NB4 (cell line): ENCODE results near the gene COL5A2.

Experiments
- DNase-seq: peaks from one replicate; pipeline ENCODE4 v3.0.0; 2010; ENCODE audit warnings: low read depth
- H3K4me3 ChIP-seq: one replicate; pipeline ENCODE4 v1.5.1; 2011; ENCODE audit warnings: mild to moderate bottlenecking, low read depth, low read length, moderate library complexity
- CTCF ChIP-seq: IDR thresholded peaks from one replicate; pipeline ENCODE4 v1.5.1; 2012; ENCODE audit warnings: low read depth, low read length
- MAX ChIP-seq: IDR thresholded peaks from 2 replicates; pipeline ENCODE4 v1.6.1; 2011; ENCODE audit warnings: low read depth, low read length
- MYC ChIP-seq: IDR thresholded peaks from 2 replicates; pipeline ENCODE4 v1.6.1; 2011; ENCODE audit warnings: low read depth, low read length
- POLR2A ChIP-seq: IDR thresholded peaks from 2 replicates; pipeline ENCODE4 v1.6.1; 2011; ENCODE audit warnings: mild to moderate bottlenecking; ENCODE audit not compliant: insufficient read length; ENCODE audit errors: extremely low read depth

COL5A2 gene

GRCh38 chr2:189015359-189015758, 164.2 kb downstream of the COL5A2 start:
- no peak for TF ChIP-seq MYC
- TF ChIP-seq POLR2A, result no peak
- TF ChIP-seq MAX, result no peak
- no peak for TF ChIP-seq CTCF
- no peak for DNase-seq

DNA sequence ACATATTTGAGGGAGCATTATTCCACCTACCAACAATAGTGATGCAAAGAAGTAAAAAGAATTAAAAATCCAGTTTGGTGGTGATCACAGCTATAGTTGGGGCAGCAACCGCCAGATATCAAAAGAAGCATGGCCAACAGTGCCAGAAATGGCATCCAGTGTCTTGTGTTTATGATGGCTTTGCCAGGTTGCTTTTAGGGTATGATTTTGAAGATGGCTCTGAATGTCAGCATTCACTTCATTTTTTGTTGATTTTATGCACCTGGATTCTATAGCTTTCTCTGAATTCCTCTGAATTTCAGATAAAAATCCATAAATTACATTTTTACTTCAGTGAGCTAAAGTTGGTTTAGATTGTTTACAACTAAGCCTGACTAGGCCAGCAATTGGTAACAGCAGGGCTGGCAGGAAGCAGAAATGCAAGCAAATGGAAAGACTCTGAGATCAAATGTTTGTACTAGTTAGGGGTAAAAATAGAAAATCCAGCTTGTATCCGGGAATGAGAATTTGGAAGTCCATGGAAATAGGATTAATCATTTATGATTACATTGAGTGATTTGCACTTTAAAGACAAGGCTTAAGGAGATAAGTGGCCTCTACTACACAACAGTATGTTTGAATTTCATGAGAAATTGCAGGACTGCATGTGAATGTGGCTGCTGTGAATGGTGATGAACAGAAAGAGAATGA, 165.0 kb downstream of the COL5A2 start:
- DNase-seq, result no peak
- H3K4me3 ChIP-seq, result no peak overlapping the region
- TF ChIP-seq MYC (no peak), POLR2A (no peak), CTCF (no peak), MAX (no peak)

More at GRCh38 chr2:189015359-189015758, 164.2 kb downstream of the COL5A2 start:
- H3K4me3 ChIP-seq, result no peak overlapping the region

- H3K4me3 ChIP-seq, result no peak overlapping the region
- no peak for TF ChIP-seq MAX
- TF ChIP-seq MYC, result no peak
- TF ChIP-seq CTCF, result no peak
- no peak for TF ChIP-seq POLR2A
- no peak for DNase-seq
Measured at GRCh38 chr2:189013671-189014448, 165.7 kb downstream of the COL5A2 start.

- no peak overlapping the region for H3K4me3 ChIP-seq
- DNase-seq, result no peak
- no peak for TF ChIP-seq MAX
- TF ChIP-seq CTCF, result no peak
- TF ChIP-seq POLR2A, result no peak
- no peak for TF ChIP-seq MYC
Measured at GRCh38 chr2:189013031-189013430, 166.5 kb downstream of the COL5A2 start.

DNA sequence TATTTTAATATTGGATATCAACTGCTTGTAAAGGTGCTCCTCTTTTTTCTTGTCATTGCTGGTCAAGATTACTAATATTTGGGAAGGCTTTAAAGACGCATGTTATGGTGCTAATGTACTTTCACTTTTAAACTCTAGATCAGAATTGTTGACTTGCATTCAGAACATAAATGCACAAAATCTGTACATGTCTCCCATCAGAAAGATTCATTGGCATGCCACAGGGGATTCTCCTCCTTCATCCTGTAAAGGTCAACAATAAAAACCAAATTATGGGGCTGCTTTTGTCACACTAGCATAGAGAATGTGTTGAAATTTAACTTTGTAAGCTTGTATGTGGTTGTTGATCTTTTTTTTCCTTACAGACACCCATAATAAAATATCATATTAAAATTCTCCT, 167.2 kb downstream of the COL5A2 start:
- no peak for TF ChIP-seq MYC
- no peak for TF ChIP-seq POLR2A
- TF ChIP-seq CTCF, result no peak
- DNase-seq, result no peak
- no peak overlapping the region for H3K4me3 ChIP-seq
